IPS DF 4.7 (cell line): ENCODE measurements around the gene CACNA1B.
"Not testable (repeated sequence)": the region's sequence is repeated elsewhere in the genome, so short reads cannot be mapped to it uniquely, and the experiment has no call there.

ENCODE experiments used
- DNase-seq: peaks from one replicate; pipeline ENCODE4 v3.0.0-alpha.2; 2013; ENCODE audit warnings: low spot score; ENCODE audit errors: extremely low read depth

Gene CACNA1B

GRCh38 chr9:138112090-138112748 lies 234.6 kb downstream of the CACNA1B start:
- DNase-seq = no peak

- DNase-seq = no peak
Observed at GRCh38 chr9:138112791-138113600, 235.4 kb downstream of the CACNA1B start.

- not testable (repeated sequence) for DNase-seq
Observed at GRCh38 chr9:138113701-138114325, 236.2 kb downstream of the CACNA1B start.

GRCh38 chr9:138114501-138115245 lies 237.1 kb downstream of the CACNA1B start:
- DNase-seq = no peak

- no peak for DNase-seq
Observed at GRCh38 chr9:138115506-138115905, 237.9 kb downstream of the CACNA1B start.

GRCh38 chr9:138116521-138116920 lies 238.9 kb downstream of the CACNA1B start:
- no peak for DNase-seq

GRCh38 chr9:138117101-138117750 lies 239.6 kb downstream of the CACNA1B start:
- no peak for DNase-seq

- DNase-seq = no peak
Observed at GRCh38 chr9:138117836-138118235, 240.3 kb downstream of the CACNA1B start.

GRCh38 chr9:138118601-138119071 lies 241.1 kb downstream of the CACNA1B start:
- no peak for DNase-seq

GRCh38 chr9:138119202-138120027 lies 241.8 kb downstream of the CACNA1B start:
- DNase-seq = no peak

- no peak for DNase-seq
Observed at GRCh38 chr9:138120072-138120471, 242.5 kb downstream of the CACNA1B start.

- no peak for DNase-seq
Observed at GRCh38 chr9:138120511-138121437, 243.2 kb downstream of the CACNA1B start.

GRCh38 chr9:138121438-138122050 lies 244.0 kb downstream of the CACNA1B start:
- DNase-seq = no peak

GRCh38 chr9:138122201-138122600 lies 244.6 kb downstream of the CACNA1B start:
- no peak for DNase-seq

GRCh38 chr9:138122676-138123075 lies 245.1 kb downstream of the CACNA1B start:
- DNase-seq = no peak

- DNase-seq = no peak
Observed at GRCh38 chr9:138123086-138123485, 245.5 kb downstream of the CACNA1B start.

- not testable (repeated sequence) for DNase-seq
Observed at GRCh38 chr9:138126090-138126857, 248.7 kb downstream of the CACNA1B start.
